GM23338 (cell line): ENCODE data around the gene EPHB2. TPM values are rescaled to one million over a fixed set of nuclear protein-coding genes. Genes with fewer than 3 reads are reported as not detected.

ENCODE experiments used
- ATAC-seq: fragments of 200-7000 bp; cut with Tn5 transposase; 3 replicates; pipeline ENCODE4 v1.9.1; 2020
- DNase-seq: peaks from one replicate; pipeline ENCODE4 v3.0.0-alpha.2; 2015; ENCODE audit warnings: low spot score
- H2AFZ ChIP-seq: fragments of 200-600 bp; sonication (generic); 2 replicates; pipeline ENCODE4 v1.8.0; 2016; ENCODE audit warnings: antibody characterized with exemption, mild to moderate bottlenecking, moderate library complexity
- H3F3A ChIP-seq: fragments of 200-600 bp; sonication (generic); replicated peaks from 2 replicates; pipeline ENCODE4 v1.8.0; 2017; ENCODE audit warnings: antibody characterized with exemption, mixed run types, low read depth
- H3K27ac ChIP-seq: fragments of 200-600 bp; sonication (generic); 2 replicates; pipeline ENCODE4 v1.6.1; 2016; ENCODE audit warnings: low read depth
- H3K27me3 ChIP-seq: fragments of 200-600 bp; sonication (generic); 2 replicates; pipeline ENCODE4 v1.8.0; 2016; ENCODE audit warnings: mild to moderate bottlenecking, mixed run types, moderate library complexity; ENCODE audit not compliant: insufficient read depth
- H3K36me3 ChIP-seq: fragments of 200-600 bp; sonication (generic); 2 replicates; pipeline ENCODE4 v1.8.0; 2016; ENCODE audit warnings: mild to moderate bottlenecking; ENCODE audit not compliant: insufficient read depth
- H3K4me1 ChIP-seq: fragments of 200-600 bp; sonication (generic); 2 replicates; pipeline ENCODE4 v1.8.0; 2016; ENCODE audit warnings: mild to moderate bottlenecking, moderate library complexity; ENCODE audit not compliant: insufficient read depth
- H3K4me2 ChIP-seq: fragments of 200-600 bp; sonication (generic); 2 replicates; pipeline ENCODE4 v1.7.1; 2017; ENCODE audit warnings: mixed run types
- H3K4me3 ChIP-seq: fragments of 200-600 bp; sonication (generic); 2 replicates; pipeline ENCODE4 v1.6.1; 2016; ENCODE audit warnings: mixed run types
- H3K79me2 ChIP-seq: fragments of 200-600 bp; sonication (generic); replicated peaks from 2 replicates; pipeline ENCODE4 v1.8.0; 2017; ENCODE audit warnings: mild to moderate bottlenecking; ENCODE audit not compliant: insufficient read depth
- H3K9me2 ChIP-seq: fragments of 200-600 bp; sonication (generic); 2 replicates; pipeline ENCODE4 v1.8.0; 2017; ENCODE audit not compliant: insufficient read depth
- H4K20me1 ChIP-seq: fragments of 200-600 bp; sonication (generic); replicated peaks from 2 replicates; pipeline ENCODE4 v1.8.0; 2017; ENCODE audit warnings: mild to moderate bottlenecking; ENCODE audit not compliant: insufficient read depth
- H3K27ac Mint-ChIP-seq: 2 replicates; pipeline ENCODE4 v1.8.0; 2020; ENCODE audit warnings: inconsistent platforms, mild to moderate bottlenecking, moderate library complexity, mixed read lengths
- H3K27me3 Mint-ChIP-seq: 3 replicates; pipeline ENCODE4 v1.8.0; 2022; ENCODE audit warnings: low read depth, mild to moderate bottlenecking, moderate library complexity, mixed read lengths, inconsistent platforms; ENCODE audit not compliant: insufficient read depth, poor library complexity
- H3K36me3 Mint-ChIP-seq: 3 replicates; pipeline ENCODE4 v1.8.0; 2021; ENCODE audit warnings: low read depth, mild to moderate bottlenecking, inconsistent platforms, moderate library complexity, mixed read lengths
- H3K4me1 Mint-ChIP-seq: 3 replicates; pipeline ENCODE4 v1.8.0; 2020; ENCODE audit warnings: mild to moderate bottlenecking, inconsistent platforms, mixed read lengths
- H3K4me3 Mint-ChIP-seq: 3 replicates; pipeline ENCODE4 v1.8.0; 2021; ENCODE audit warnings: moderate library complexity, mild to moderate bottlenecking, inconsistent platforms, mixed read lengths
- H3K9me3 Mint-ChIP-seq: 3 replicates; pipeline ENCODE4 v1.8.0; 2020; ENCODE audit warnings: moderate library complexity, mild to moderate bottlenecking, inconsistent platforms, mixed read lengths
- CREB1 ChIP-seq: fragments of 250-450 bp; sonication (Bioruptor Pico); IDR thresholded peaks from 2 replicates; pipeline ENCODE4 v1.5.0; 2020; ENCODE audit warnings: low read depth, mild to moderate bottlenecking, moderate library complexity
- EZH2 ChIP-seq: fragments of 200-600 bp; sonication (generic); IDR thresholded peaks from one replicate; pipeline ENCODE4 v1.8.0; 2017; ENCODE audit warnings: antibody characterized with exemption, mild to moderate bottlenecking, low read depth; ENCODE audit not compliant: unreplicated experiment
- EZH2phosphoT487 ChIP-seq: fragments of 200-600 bp; sonication (generic); IDR thresholded peaks from one replicate; pipeline ENCODE4 v1.8.1; 2018; ENCODE audit warnings: antibody characterized with exemption; ENCODE audit not compliant: unreplicated experiment
- JUNB ChIP-seq: IDR thresholded peaks from one replicate; pipeline ENCODE4 v1.6.1; 2016; ENCODE audit warnings: antibody characterized with exemption; ENCODE audit not compliant: unreplicated experiment
- NANOG ChIP-seq: IDR thresholded peaks from 2 replicates; pipeline ENCODE4 v1.6.1; 2016; ENCODE audit warnings: antibody characterized with exemption, borderline replicate concordance
- POLR2AphosphoS5 ChIP-seq: IDR thresholded peaks from 2 replicates; pipeline ENCODE4 v1.6.1; 2016; ENCODE audit warnings: antibody characterized with exemption, low read depth
- STAT1 ChIP-seq: IDR thresholded peaks from one replicate; pipeline ENCODE4 v1.6.1; 2016; ENCODE audit warnings: antibody characterized with exemption; ENCODE audit not compliant: unreplicated experiment
- ZNF114 ChIP-seq: fragments of 250-450 bp; sonication (Bioruptor Pico); IDR thresholded peaks from 2 replicates; pipeline ENCODE4 v1.5.0; 2020; ENCODE audit warnings: mild to moderate bottlenecking, moderate library complexity
- ZNF331 ChIP-seq: fragments of 250-450 bp; sonication (Bioruptor Pico); IDR thresholded peaks from 2 replicates; pipeline ENCODE4 v1.5.0; 2020; ENCODE audit warnings: low read depth, mild to moderate bottlenecking, moderate library complexity
- polyA plus RNA-seq: library from polyadenylated mRNA; unstranded; fragments of >200 nt; fragmentation: Nextera tagmentation; extraction: Ambion mirVana; gene quantifications from 2 replicates; pipeline ENCODE4 v1.2.1, GENCODE V29; 2016
- total RNA-seq: library from RNA; depleted of rRNA; stranded (reverse); fragments of >200 nt; shearing (Covaris generic); gene quantifications from 2 replicates; pipeline ENCODE4 v1.2.3, GENCODE V29; 2014
- TF ChIP-seq, protein P1 (sequence below): IDR thresholded peaks from 2 replicates; pipeline ENCODE4 v1.6.1; 2016; ENCODE audit warnings: antibody characterized with exemption
- TF ChIP-seq, protein P2 (sequence below): IDR thresholded peaks from one replicate; pipeline ENCODE4 v1.6.1; 2018; ENCODE audit warnings: antibody characterized with exemption; ENCODE audit not compliant: unreplicated experiment
- TF ChIP-seq, protein P3 (sequence below), 2 experiments: fragments of 200-600 bp in 1 of 2; sonication (generic) in 1 of 2; conservative IDR thresholded peaks; 2 replicates each; pipeline versions ENCODE4 v1.5.1 to v1.6.1; 2016 to 2017; ENCODE audit warnings: antibody characterized with exemption in 2 of 2, low read depth in 2 of 2, mild to moderate bottlenecking in 2 of 2, moderate library complexity in 1 of 2
- TF ChIP-seq, protein P4 (sequence below): fragments of 250-450 bp; sonication (Bioruptor Pico); IDR thresholded peaks from 2 replicates; pipeline ENCODE4 v1.5.0; 2020; ENCODE audit warnings: mild to moderate bottlenecking, moderate library complexity

EPHB2 gene
- total and polyA plus RNA-seq, 2 experiments from 2014 or later, result 4.1 to 20.1 TPM

DNA sequence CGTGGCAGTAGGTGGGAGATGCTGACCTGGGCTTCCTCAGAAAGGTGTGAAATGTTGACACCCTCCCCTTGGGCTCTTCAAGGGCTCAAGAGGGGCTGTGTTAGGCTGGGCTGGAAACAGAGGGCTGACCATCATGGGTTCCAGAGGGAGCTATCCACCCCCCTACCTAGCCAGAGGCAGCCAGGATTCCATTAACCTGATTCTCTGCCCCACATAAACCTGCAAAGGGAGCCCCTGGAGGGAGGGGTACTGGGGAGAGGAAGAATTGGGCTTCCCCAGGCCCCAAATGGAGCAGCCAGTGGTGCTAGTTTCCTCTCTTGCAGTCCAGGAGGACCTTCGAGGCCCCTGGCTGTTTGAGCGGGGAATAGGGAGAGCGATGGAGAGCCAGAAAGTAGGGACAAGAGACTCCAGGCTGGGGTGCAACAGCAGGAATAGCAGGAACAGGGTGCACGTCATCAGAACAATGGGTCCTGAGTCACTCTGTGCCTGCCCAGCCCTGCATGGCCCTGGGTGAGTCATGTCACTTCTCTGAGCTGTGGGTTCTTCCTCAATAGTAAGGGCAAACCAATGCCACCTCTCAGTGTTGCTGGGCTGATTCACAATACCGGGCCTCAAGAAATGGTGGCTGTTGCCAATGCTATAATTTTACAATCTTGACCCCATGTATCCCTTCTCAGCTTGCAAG is 121.2 kb downstream of the EPHB2 start:
- Histone ChIP-seq H3K4me3 (no peak overlapping the region), H3K27me3 (no peaks in the 10 kb centered on the region), H3F3A (no peaks in the 10 kb centered on the region), H3K4me2 (no peak overlapping the region), H3K4me1 (peaks cover 15% of the 10 kb centered on the region), H3K79me2 (no peaks in the 10 kb centered on the region), H3K27ac (no peak overlapping the region), H3K9me2 (no peaks in the 10 kb centered on the region), H2AFZ (no peak overlapping the region), H3K36me3 (no peaks in the 10 kb centered on the region), H4K20me1 (no peaks in the 10 kb centered on the region; the same call in 1 of the 2 replicates)
- no peak for ATAC-seq
- Mint-ChIP-seq H3K27me3 (peaks cover 9% of the 10 kb centered on the region), H3K4me1 (peaks cover 34% of the 10 kb centered on the region), H3K27ac (no peak overlapping the region), H3K9me3 (no peaks in the 10 kb centered on the region), H3K4me3 (no peak overlapping the region), H3K36me3 (no peaks in the 10 kb centered on the region)
- DNase-seq, result no peak
- TF ChIP-seq JUNB (no peak), ZNF114 (CRISPR knock-in tag) (no peak), EZH2 (no peak), ZNF331 (CRISPR knock-in tag) (no peak), NANOG (no peak), STAT1 (no peak), CREB1 (CRISPR knock-in tag) (no peak), EZH2phosphoT487 (no peak), POLR2AphosphoS5 (no peak)
- TF ChIP-seq, protein P1, sequence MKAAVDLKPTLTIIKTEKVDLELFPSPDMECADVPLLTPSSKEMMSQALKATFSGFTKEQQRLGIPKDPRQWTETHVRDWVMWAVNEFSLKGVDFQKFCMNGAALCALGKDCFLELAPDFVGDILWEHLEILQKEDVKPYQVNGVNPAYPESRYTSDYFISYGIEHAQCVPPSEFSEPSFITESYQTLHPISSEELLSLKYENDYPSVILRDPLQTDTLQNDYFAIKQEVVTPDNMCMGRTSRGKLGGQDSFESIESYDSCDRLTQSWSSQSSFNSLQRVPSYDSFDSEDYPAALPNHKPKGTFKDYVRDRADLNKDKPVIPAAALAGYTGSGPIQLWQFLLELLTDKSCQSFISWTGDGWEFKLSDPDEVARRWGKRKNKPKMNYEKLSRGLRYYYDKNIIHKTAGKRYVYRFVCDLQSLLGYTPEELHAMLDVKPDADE, result no peak
- TF ChIP-seq, protein P2, sequence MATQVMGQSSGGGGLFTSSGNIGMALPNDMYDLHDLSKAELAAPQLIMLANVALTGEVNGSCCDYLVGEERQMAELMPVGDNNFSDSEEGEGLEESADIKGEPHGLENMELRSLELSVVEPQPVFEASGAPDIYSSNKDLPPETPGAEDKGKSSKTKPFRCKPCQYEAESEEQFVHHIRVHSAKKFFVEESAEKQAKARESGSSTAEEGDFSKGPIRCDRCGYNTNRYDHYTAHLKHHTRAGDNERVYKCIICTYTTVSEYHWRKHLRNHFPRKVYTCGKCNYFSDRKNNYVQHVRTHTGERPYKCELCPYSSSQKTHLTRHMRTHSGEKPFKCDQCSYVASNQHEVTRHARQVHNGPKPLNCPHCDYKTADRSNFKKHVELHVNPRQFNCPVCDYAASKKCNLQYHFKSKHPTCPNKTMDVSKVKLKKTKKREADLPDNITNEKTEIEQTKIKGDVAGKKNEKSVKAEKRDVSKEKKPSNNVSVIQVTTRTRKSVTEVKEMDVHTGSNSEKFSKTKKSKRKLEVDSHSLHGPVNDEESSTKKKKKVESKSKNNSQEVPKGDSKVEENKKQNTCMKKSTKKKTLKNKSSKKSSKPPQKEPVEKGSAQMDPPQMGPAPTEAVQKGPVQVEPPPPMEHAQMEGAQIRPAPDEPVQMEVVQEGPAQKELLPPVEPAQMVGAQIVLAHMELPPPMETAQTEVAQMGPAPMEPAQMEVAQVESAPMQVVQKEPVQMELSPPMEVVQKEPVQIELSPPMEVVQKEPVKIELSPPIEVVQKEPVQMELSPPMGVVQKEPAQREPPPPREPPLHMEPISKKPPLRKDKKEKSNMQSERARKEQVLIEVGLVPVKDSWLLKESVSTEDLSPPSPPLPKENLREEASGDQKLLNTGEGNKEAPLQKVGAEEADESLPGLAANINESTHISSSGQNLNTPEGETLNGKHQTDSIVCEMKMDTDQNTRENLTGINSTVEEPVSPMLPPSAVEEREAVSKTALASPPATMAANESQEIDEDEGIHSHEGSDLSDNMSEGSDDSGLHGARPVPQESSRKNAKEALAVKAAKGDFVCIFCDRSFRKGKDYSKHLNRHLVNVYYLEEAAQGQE, result no peak
- TF ChIP-seq, protein P3, sequence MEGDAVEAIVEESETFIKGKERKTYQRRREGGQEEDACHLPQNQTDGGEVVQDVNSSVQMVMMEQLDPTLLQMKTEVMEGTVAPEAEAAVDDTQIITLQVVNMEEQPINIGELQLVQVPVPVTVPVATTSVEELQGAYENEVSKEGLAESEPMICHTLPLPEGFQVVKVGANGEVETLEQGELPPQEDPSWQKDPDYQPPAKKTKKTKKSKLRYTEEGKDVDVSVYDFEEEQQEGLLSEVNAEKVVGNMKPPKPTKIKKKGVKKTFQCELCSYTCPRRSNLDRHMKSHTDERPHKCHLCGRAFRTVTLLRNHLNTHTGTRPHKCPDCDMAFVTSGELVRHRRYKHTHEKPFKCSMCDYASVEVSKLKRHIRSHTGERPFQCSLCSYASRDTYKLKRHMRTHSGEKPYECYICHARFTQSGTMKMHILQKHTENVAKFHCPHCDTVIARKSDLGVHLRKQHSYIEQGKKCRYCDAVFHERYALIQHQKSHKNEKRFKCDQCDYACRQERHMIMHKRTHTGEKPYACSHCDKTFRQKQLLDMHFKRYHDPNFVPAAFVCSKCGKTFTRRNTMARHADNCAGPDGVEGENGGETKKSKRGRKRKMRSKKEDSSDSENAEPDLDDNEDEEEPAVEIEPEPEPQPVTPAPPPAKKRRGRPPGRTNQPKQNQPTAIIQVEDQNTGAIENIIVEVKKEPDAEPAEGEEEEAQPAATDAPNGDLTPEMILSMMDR (conservative IDR thresholded peaks at IDR 0.05; ENCODE audit: low read depth in 2 of 2), result no peak
- TF ChIP-seq, protein P4, sequence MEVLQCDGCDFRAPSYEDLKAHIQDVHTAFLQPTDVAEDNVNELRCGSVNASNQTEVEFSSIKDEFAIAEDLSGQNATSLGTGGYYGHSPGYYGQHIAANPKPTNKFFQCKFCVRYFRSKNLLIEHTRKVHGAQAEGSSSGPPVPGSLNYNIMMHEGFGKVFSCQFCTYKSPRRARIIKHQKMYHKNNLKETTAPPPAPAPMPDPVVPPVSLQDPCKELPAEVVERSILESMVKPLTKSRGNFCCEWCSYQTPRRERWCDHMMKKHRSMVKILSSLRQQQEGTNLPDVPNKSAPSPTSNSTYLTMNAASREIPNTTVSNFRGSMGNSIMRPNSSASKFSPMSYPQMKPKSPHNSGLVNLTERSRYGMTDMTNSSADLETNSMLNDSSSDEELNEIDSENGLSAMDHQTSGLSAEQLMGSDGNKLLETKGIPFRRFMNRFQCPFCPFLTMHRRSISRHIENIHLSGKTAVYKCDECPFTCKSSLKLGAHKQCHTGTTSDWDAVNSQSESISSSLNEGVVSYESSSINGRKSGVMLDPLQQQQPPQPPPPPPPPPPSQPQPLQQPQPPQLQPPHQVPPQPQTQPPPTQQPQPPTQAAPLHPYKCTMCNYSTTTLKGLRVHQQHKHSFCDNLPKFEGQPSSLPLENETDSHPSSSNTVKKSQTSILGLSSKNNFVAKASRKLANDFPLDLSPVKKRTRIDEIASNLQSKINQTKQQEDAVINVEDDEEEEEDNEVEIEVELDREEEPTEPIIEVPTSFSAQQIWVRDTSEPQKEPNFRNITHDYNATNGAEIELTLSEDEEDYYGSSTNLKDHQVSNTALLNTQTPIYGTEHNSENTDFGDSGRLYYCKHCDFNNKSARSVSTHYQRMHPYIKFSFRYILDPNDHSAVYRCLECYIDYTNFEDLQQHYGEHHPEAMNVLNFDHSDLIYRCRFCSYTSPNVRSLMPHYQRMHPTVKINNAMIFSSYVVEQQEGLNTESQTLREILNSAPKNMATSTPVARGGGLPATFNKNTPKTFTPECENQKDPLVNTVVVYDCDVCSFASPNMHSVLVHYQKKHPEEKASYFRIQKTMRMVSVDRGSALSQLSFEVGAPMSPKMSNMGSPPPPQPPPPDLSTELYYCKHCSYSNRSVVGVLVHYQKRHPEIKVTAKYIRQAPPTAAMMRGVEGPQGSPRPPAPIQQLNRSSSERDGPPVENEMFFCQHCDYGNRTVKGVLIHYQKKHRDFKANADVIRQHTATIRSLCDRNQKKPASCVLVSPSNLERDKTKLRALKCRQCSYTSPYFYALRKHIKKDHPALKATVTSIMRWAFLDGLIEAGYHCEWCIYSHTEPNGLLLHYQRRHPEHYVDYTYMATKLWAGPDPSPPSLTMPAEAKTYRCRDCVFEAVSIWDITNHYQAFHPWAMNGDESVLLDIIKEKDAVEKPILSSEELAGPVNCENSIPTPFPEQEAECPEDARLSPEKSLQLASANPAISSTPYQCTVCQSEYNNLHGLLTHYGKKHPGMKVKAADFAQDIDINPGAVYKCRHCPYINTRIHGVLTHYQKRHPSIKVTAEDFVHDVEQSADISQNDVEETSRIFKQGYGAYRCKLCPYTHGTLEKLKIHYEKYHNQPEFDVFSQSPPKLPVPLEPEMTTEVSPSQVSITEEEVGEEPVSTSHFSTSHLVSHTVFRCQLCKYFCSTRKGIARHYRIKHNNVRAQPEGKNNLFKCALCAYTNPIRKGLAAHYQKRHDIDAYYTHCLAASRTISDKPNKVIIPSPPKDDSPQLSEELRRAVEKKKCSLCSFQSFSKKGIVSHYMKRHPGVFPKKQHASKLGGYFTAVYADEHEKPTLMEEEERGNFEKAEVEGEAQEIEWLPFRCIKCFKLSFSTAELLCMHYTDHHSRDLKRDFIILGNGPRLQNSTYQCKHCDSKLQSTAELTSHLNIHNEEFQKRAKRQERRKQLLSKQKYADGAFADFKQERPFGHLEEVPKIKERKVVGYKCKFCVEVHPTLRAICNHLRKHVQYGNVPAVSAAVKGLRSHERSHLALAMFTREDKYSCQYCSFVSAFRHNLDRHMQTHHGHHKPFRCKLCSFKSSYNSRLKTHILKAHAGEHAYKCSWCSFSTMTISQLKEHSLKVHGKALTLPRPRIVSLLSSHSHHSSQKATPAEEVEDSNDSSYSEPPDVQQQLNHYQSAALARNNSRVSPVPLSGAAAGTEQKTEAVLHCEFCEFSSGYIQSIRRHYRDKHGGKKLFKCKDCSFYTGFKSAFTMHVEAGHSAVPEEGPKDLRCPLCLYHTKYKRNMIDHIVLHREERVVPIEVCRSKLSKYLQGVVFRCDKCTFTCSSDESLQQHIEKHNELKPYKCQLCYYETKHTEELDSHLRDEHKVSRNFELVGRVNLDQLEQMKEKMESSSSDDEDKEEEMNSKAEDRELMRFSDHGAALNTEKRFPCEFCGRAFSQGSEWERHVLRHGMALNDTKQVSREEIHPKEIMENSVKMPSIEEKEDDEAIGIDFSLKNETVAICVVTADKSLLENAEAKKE, result no peak
